A673 (cell line): ENCODE results near the gene SAG. TPM values are rescaled to one million over a fixed set of nuclear protein-coding genes. Genes with fewer than 3 reads are reported as not detected.
A peak's percentile ranks its signal among the peaks of the same experiment; 100 is the strongest.

ENCODE experiments used
- BruUV-seq: library from RNA; stranded (reverse); fragments of 400-500 nt; replicated peaks from 2 replicates; lab custom pipeline; 2021; lab: Mats Ljungman, UMichigan
- CTCF ChIA-PET: fragments of 300-600 bp; sonication (Branson Sonifier 250); formaldehyde crosslinking; loops from one replicate; lab custom pipeline; 2022; ENCODE audit warnings: antibody characterized with exemption; lab: Charles Lee
- POLR2A ChIA-PET: fragments of 300-600 bp; sonication (Branson Sonifier 250); formaldehyde crosslinking; loops from one replicate; lab custom pipeline; 2022; ENCODE audit warnings: antibody characterized with exemption; ENCODE audit not compliant: low non-redundant PET; lab: Charles Lee
- DNase-seq: peaks from one replicate; pipeline ENCODE4 v3.0.0-alpha.2; 2015; ENCODE audit warnings: low spot score
- H3K27ac ChIP-seq: fragments of 200-600 bp; sonication (generic); 2 replicates; pipeline ENCODE4 v1.5.1; 2016; ENCODE audit warnings: mixed run types, low read depth, mild to moderate bottlenecking, mixed read lengths, antibody characterized with exemption, low read length; ENCODE audit not compliant: poor library complexity, severe bottlenecking
- H3K27me3 ChIP-seq: fragments of 200-600 bp; sonication (generic); replicated peaks from 2 replicates; pipeline ENCODE4 v1.6.1; 2017; ENCODE audit warnings: mixed run types, low read depth, mild to moderate bottlenecking, mixed read lengths, antibody characterized with exemption, low read length; ENCODE audit not compliant: insufficient read depth, poor library complexity
- H3K36me3 ChIP-seq: fragments of 200-600 bp; sonication (generic); 2 replicates; pipeline ENCODE4 v1.6.1; 2016; ENCODE audit warnings: mixed run types, mild to moderate bottlenecking, mixed read lengths, antibody characterized with exemption, low read length; ENCODE audit not compliant: insufficient read depth, poor library complexity, severe bottlenecking
- H3K4me1 ChIP-seq: fragments of 200-600 bp; sonication (generic); 2 replicates; pipeline ENCODE4 v1.6.1; 2017; ENCODE audit warnings: mixed run types, mild to moderate bottlenecking, mixed read lengths, antibody characterized with exemption, low read length; ENCODE audit not compliant: insufficient read depth, poor library complexity, severe bottlenecking
- H3K4me3 ChIP-seq: fragments of 200-600 bp; sonication (generic); 2 replicates; pipeline ENCODE4 v1.5.1; 2016; ENCODE audit warnings: low read depth, mixed run types, mild to moderate bottlenecking, mixed read lengths, low read length; ENCODE audit not compliant: poor library complexity, severe bottlenecking
- H3K9me3 ChIP-seq: fragments of 200-600 bp; sonication (generic); 2 replicates; pipeline ENCODE4 v1.6.1; 2016; ENCODE audit warnings: mixed run types, low read depth, mild to moderate bottlenecking, mixed read lengths, antibody characterized with exemption, low read length; ENCODE audit not compliant: poor library complexity, severe bottlenecking
- EZH2 ChIP-seq: fragments of 200-600 bp; sonication (generic); IDR thresholded peaks from 2 replicates; pipeline ENCODE4 v1.6.1; 2017; ENCODE audit warnings: borderline replicate concordance, low read depth, mild to moderate bottlenecking, mixed read lengths, antibody characterized with exemption, low read length; ENCODE audit not compliant: poor library complexity, severe bottlenecking
- intact Hi-C: fragments of 100-400 bp; cut with micrococcal nuclease; formaldehyde crosslinking; loops from one replicate; pipeline ENCODE4 v1.10.0; 2022; ENCODE audit not compliant: unreplicated experiment
- total RNA-seq: library from RNA; stranded (reverse); gene quantifications from 2 replicates; pipeline ENCODE4 v1.2.3, GENCODE V29; 2021
- TF ChIP-seq, protein P1 (sequence below): fragments of 300-800, 200-600 bp; sonication (generic); conservative IDR thresholded peaks from 2 replicates; pipeline ENCODE4 v1.5.1; 2017; ENCODE audit warnings: low read depth, mild to moderate bottlenecking, antibody characterized with exemption, low read length, moderate library complexity, mixed read lengths

SAG gene
- total RNA-seq, 1 experiment from 2014 or later = 1.3 TPM

DNA sequence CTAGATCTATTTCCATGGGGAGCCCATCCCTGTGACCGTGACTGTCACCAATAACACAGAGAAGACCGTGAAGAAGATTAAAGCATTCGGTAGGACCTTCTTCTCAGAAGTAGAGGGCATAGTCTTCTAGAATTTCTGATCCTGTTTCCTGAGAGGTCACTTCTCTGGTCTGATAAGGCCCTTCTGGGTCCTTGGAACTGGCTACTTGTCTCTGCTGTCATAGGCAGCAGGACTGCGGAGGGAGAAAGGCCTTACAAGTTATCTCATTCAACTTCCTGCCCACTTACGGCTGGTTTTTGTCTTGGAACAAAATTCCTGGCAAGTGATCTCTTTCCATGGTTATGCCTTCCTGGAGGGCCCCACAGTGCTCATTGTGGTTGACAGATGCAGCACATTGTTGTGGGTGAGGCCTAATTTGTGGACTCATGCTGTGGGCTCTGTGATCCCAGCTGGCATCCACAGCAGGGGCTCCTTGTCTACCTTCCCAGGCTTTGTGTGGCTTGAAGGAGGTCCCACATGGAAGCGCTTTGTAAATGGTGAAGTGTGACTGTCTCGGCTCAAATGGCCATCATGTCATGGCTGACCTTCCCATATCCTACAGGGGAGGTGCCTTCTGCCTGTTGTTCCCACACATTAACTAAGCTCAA, 22.0 kb downstream of the SAG start:
- ChIA-PET POLR2A (interaction anchor here (0.6 kb wide), 1 partner anchor 1325 kb away, joined by 3 read pairs; no protein-coding TSS in a partner anchor), CTCF (no interaction called here)
- H3K36me3 ChIP-seq = no peaks in the 10 kb centered on the region
- no TSS peak for BruUV-seq
- peaks cover 37% of the 10 kb centered on the region for H3K4me1 ChIP-seq
- H3K4me3 ChIP-seq = no peak overlapping the region
- no peak for TF ChIP-seq EZH2
- TF ChIP-seq, protein P1, sequence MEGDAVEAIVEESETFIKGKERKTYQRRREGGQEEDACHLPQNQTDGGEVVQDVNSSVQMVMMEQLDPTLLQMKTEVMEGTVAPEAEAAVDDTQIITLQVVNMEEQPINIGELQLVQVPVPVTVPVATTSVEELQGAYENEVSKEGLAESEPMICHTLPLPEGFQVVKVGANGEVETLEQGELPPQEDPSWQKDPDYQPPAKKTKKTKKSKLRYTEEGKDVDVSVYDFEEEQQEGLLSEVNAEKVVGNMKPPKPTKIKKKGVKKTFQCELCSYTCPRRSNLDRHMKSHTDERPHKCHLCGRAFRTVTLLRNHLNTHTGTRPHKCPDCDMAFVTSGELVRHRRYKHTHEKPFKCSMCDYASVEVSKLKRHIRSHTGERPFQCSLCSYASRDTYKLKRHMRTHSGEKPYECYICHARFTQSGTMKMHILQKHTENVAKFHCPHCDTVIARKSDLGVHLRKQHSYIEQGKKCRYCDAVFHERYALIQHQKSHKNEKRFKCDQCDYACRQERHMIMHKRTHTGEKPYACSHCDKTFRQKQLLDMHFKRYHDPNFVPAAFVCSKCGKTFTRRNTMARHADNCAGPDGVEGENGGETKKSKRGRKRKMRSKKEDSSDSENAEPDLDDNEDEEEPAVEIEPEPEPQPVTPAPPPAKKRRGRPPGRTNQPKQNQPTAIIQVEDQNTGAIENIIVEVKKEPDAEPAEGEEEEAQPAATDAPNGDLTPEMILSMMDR = no peak
- H3K27ac ChIP-seq = peak overlapping the region; percentile 89
- no peaks in the 10 kb centered on the region for H3K27me3 ChIP-seq
- no peaks in the 10 kb centered on the region for H3K9me3 ChIP-seq
- intact Hi-C loops = loop anchor here (2.0 kb wide), 1 partner anchor 21 kb away; no protein-coding TSS in a partner anchor
- DNase-seq = peak; percentile 93

DNA sequence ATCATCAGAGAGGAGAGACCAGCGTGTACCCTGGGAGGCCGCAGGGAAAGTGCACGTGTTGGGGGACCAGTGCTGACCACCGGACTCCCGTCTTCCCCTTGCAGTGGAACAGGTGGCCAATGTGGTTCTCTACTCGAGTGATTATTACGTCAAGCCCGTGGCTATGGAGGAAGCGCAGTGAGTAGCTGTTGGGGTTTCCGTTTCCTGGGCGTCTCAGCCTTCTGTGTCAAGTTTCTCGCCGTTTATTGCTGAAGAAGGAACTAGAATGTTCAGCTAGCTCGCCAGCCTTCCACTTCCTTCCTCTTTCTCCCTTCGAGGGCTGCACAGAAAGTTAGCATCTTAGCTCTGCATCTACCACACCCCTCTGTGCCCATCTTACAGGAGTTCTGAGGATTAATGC, 23.9 kb downstream of the SAG start:
- CTCF ChIA-PET = no interaction called here
- H3K4me1 ChIP-seq = peaks cover 37% of the 10 kb centered on the region
- intact Hi-C loops = loop anchor here (2.0 kb wide), 1 partner anchor 19 kb away; no protein-coding TSS in a partner anchor
- no peaks in the 10 kb centered on the region for H3K9me3 ChIP-seq
- H3K4me3 ChIP-seq = no peak overlapping the region
- no peaks in the 10 kb centered on the region for H3K36me3 ChIP-seq
- no peaks in the 10 kb centered on the region for H3K27me3 ChIP-seq
- peak overlapping the region; percentile 79 for H3K27ac ChIP-seq
- peak; percentile 45 for DNase-seq
- no TSS peak for BruUV-seq
- TF ChIP-seq, protein P1 = no peak
- TF ChIP-seq EZH2 = no peak
- POLR2A ChIA-PET = no interaction called here

- POLR2A ChIA-PET = no interaction called here
- H3K4me3 ChIP-seq = no peak overlapping the region
- peaks cover 37% of the 10 kb centered on the region for H3K4me1 ChIP-seq
- no peak for DNase-seq
- H3K36me3 ChIP-seq = no peaks in the 10 kb centered on the region
- peak overlapping the region; percentile 79 for H3K27ac ChIP-seq
- H3K27me3 ChIP-seq = no peaks in the 10 kb centered on the region
- no peaks in the 10 kb centered on the region for H3K9me3 ChIP-seq
- intact Hi-C loops = no loop called here
- TF ChIP-seq, protein P1 = no peak
- no peak for TF ChIP-seq EZH2
- TSS peak; percentile 57 for BruUV-seq
- CTCF ChIA-PET = no interaction called here
Measured at GRCh38 chr2:233332125-233332524, 24.5 kb downstream of the SAG start.
